GM12865 (cell line): ENCODE measurements around the gene APOBEC2.

Experiments
- DNase-seq: peaks from one replicate; pipeline ENCODE4 v3.0.0; 2010; ENCODE audit warnings: low read depth
- H3K4me3 ChIP-seq: 2 replicates; pipeline ENCODE4 v1.5.1; 2011; ENCODE audit warnings: mild to moderate bottlenecking, low read depth, low read length, control low read depth
- TF ChIP-seq, protein P1 (sequence below): IDR thresholded peaks from 2 replicates; pipeline ENCODE4 v1.5.1; 2011; ENCODE audit warnings: low read length, control low read depth, low read depth, inconsistent platforms; ENCODE audit not compliant: insufficient read depth; ENCODE audit errors: missing control alignments

APOBEC2 gene

DNA sequence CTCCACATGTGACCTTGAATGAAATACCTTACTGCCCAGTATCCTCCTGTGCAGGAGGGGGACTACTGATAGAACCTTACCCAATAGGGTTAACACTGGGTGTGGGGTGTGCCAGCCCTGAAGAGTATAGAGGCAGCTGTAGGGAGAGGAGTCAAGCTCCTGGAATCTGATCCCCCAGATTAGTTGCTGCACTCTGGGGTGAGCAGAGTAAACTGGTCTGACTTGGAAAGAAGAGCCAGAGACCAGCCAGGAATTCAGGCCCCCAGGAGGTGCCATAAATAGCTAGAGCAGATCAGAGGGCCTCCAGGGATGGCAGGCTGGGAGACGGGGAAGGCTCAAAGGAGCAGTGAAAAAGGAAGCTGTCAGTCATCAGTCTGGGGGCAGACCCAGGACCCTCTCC is 3.5 kb upstream of the APOBEC2 start:
- no peak overlapping the region for H3K4me3 ChIP-seq
- TF ChIP-seq, protein P1, sequence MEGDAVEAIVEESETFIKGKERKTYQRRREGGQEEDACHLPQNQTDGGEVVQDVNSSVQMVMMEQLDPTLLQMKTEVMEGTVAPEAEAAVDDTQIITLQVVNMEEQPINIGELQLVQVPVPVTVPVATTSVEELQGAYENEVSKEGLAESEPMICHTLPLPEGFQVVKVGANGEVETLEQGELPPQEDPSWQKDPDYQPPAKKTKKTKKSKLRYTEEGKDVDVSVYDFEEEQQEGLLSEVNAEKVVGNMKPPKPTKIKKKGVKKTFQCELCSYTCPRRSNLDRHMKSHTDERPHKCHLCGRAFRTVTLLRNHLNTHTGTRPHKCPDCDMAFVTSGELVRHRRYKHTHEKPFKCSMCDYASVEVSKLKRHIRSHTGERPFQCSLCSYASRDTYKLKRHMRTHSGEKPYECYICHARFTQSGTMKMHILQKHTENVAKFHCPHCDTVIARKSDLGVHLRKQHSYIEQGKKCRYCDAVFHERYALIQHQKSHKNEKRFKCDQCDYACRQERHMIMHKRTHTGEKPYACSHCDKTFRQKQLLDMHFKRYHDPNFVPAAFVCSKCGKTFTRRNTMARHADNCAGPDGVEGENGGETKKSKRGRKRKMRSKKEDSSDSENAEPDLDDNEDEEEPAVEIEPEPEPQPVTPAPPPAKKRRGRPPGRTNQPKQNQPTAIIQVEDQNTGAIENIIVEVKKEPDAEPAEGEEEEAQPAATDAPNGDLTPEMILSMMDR: no peak
- DNase-seq: no peak

DNA sequence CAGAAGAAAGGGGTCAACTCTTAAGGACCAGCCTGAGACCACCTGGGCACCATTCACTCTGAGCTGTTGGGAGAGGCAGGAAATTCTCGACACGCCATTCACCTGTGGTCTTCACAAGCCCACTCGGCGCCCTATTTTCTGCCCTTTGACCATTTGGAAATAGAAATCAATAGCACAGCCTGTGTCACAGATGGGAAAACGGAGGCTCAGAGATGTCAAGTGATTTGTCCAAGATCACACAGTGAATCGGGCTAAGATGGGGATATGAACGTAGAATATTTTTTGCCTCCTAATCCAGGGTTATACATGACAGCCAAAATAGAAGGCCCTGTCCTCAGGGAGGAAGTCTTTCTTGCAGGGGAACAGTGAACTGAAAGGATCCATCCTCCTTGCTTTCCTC is 3.0 kb upstream of the APOBEC2 start:
- H3K4me3 ChIP-seq: no peak overlapping the region
- TF ChIP-seq, protein P1: no peak
- DNase-seq: no peak

DNA sequence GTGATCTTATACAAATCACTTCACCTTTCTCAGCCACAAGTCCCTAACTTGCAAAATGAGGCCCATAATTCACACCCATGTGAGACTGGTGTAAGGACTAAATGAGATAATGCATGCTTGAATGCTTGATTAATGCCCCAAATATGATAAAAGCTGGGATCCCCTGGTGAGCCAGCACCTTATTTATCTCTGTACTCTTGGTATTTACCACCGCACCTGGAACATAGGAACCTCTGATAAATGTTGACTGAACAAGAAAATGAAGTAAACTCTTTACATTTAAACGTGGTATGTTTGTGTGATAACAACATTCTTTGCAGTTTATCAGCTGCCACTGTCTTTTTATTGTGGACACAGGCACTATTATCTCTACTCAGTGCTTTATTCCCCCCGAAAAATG is 2.5 kb upstream of the APOBEC2 start:
- DNase-seq: no peak
- TF ChIP-seq, protein P1: no peak

DNA sequence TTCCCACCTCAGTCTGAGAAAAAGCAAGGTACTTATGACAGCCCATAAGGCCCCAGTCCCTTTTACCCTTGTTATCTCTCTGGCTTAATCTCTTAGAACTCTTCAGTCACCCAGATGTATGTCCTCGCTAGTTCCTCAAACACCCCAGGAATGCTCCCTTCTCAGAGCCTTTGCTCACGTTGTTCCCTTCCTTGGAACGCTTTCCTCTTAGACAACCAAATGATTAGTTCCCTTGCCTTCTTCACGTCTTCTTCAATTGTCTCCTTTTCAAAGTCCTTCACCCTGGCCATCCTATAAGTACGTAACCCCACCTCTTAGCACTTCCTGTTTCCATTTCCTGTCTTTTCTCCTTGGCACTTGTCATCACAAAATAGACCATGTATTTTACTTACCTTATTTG is 1.1 kb upstream of the APOBEC2 start:
- TF ChIP-seq, protein P1: no peak
- no peak for DNase-seq
- no peak overlapping the region for H3K4me3 ChIP-seq

More for the DNA sequence above, 2.5 kb upstream of the APOBEC2 start:
- H3K4me3 ChIP-seq: no peak overlapping the region

DNA sequence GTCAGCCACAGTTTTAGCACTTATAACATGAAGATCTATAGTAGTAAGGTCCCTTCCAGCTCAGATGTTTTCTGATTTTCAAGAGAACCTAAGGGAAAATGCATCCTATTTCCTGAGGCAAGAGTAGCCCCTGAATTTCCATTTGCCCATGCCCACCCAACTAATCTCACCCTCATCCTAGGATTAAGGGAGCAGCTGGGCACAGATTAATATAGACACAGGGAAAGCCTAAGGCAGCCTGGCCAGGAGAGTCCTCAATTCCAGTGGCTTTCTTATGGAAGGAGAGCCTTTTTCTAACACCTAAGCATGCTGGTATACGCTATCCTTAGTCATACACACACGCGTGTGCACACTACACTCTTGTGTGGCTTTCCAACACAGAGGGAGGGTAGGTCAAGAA is 1.5 kb downstream of the APOBEC2 start:
- TF ChIP-seq, protein P1: no peak
- H3K4me3 ChIP-seq: no peak overlapping the region
- no peak for DNase-seq

DNA sequence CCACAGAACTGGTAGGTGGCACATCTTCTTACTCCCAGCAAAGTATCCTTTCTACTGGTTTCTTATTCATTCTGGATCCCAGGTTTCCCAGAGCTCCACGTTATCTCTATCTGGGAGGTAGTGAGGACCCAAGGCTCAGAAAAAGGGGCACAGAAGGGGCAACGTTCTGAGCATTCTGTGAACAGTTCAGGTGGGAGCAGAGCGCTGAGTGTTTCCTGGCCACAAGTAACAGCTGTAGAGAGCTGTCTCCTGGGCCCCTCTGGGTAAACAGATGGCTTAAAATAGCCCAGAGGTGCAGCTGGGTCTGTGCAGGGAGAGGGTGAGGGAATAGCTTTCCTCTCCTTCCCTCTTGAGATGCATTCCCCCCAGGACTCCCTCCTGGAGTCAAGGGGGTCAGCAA is 2.1 kb downstream of the APOBEC2 start:
- TF ChIP-seq, protein P1: no peak

DNA sequence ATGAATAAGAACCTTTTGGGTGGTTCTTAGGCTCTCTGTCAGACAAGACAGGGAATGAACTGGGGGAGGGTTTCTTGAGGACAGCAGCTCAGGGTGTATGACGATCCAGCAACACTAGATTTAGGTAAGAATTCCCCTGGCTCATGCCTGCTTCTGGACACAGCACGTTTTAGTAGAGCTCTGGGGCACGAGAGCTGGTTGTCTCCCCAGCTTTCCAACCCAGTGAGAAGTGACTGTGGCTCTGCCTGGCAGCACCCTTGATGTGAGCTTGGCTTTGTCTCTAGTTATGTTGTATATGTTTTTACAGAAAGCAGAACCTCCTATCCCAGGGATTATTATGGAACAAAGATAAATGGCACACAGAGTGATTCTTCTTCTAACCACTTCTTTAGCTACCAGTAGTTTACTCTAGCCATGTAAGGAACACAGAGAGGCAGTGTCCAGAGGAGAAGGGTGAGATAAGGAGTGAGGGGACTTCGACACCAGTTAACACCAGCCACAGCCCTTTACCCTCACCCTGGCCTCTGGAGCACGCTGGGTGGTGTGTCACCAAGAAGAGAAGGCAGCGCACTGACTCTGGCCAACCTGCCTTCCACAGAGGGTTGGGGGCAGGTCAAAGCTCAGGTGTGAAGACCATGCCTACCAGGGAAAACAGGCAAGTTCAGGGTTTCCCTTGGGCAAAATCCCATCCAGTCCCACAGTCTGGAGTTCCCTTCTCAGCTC is 3.9 kb downstream of the APOBEC2 start:
- TF ChIP-seq, protein P1: no peak
- H3K4me3 ChIP-seq: no peak overlapping the region
- no peak for DNase-seq

More for the DNA sequence above, 2.1 kb downstream of the APOBEC2 start:
- H3K4me3 ChIP-seq: no peak overlapping the region
- no peak for DNase-seq
